Lower leg skin (tissue), 3 donors: ENCODE results near the gene SP100.

Source experiments
- CTCF ChIP-seq, 3 donors: fragments of 450-650 bp; IDR thresholded peaks; one replicate each; pipeline ENCODE4 v1.5.1; 2016; ENCODE audit warnings: antibody characterized with exemption in 3 of 3, mild to moderate bottlenecking in 3 of 3, moderate library complexity in 2 of 3
- POLR2A ChIP-seq, 2 donors: fragments of 450-650 bp; IDR thresholded peaks; one replicate each; pipeline ENCODE4 v1.6.1; 2016 to 2017; ENCODE audit warnings: antibody characterized with exemption in 2 of 2, mild to moderate bottlenecking in 1 of 2, moderate library complexity in 1 of 2

GRCh38 chr2:230583581-230583980 is 167.6 kb downstream of the SP100 start:
- TF ChIP-seq CTCF (IDR thresholded peaks at IDR 0.05) (no peak), POLR2A (IDR thresholded peaks at IDR 0.05) (no peak)
